Spleen (tissue), 7 donors: Measurements from ENCODE around the gene PHC2.

Source experiments
- CTCF ChIP-seq, 11 experiments: fragments of 200-600 bp in 7 of 11; fragments of 450-650 bp in 4 of 11; sonication (generic) in 4 of 11; IDR thresholded peaks in 8 of 11; conservative IDR thresholded peaks in 3 of 11; 1 replicate in 7 of 11; 2 replicates in 4 of 11; pipeline versions ENCODE4 v1.4.0 to v1.8.0; 2016 to 2021; ENCODE audit warnings: antibody characterized with exemption in 11 of 11, inconsistent platforms in 4 of 11, mild to moderate bottlenecking in 1 of 11
- POLR2AphosphoS5 ChIP-seq, 3 donors: sonication (generic); formaldehyde crosslinking; IDR thresholded peaks; one replicate each; pipeline ENCODE4 v1.5.1; 2017; ENCODE audit warnings: antibody characterized with exemption in 3 of 3
- donor health status: DM: no; HTN: no; CAD: no; lungs with moderate emphysema.
- donor health status: DM: no; HTN: no; CAD: no.
- donor health status: DM: no; HTN: no; CAD: no.

- no peak for TF ChIP-seq CTCF (IDR thresholded peaks at IDR 0.05 in 8 of 11, conservative IDR thresholded peaks at IDR 0.05 in 3 of 11)
- TF ChIP-seq POLR2AphosphoS5 (IDR thresholded peaks at IDR 0.05), result no peak
Measured at GRCh38 chr1:33273961-33274371, 156.9 kb downstream of the PHC2 start.
